Naive thymus-derived CD4-positive, alpha-beta T cell (primary cell): ENCODE results near the gene TESK2. TPM values are rescaled to one million over a fixed set of nuclear protein-coding genes. Genes with fewer than 3 reads are reported as not detected.

ENCODE experiments used
- ATAC-seq: fragments of 150-1000 bp; cut with Tn5 transposase; 2 replicates; pipeline ENCODE4 v1.10.0; 2021; ENCODE audit warnings: mild to moderate bottlenecking, moderate library complexity
- CTCF ChIA-PET: fragments of 350-600 bp; sonication (Branson Sonifier 250); formaldehyde crosslinking; loops from one replicate; lab custom pipeline; 2021; ENCODE audit warnings: antibody characterized with exemption; lab: Charles Lee
- POLR2A ChIA-PET: fragments of 350-600 bp; sonication (Branson Sonifier 250); formaldehyde crosslinking; loops from one replicate; lab custom pipeline; 2021; ENCODE audit warnings: antibody characterized with exemption, inconsistent platforms; lab: Charles Lee
- DNase-seq, 9 donors: peaks; one replicate each; pipeline versions ENCODE4 v3.0.0 to v3.0.0-alpha.2; 2020 to 2022; ENCODE audit warnings: mixed read lengths in 1 of 9
- H3K27ac ChIP-seq: one replicate; pipeline ENCODE4 v1.7.0; 2013; ENCODE audit warnings: mild to moderate bottlenecking, low read depth, low read length, moderate library complexity
- H3K27me3 ChIP-seq, 2 donors: one replicate each; pipeline ENCODE4 v1.7.0; 2013; ENCODE audit warnings: low read length in 2 of 2, mild to moderate bottlenecking in 2 of 2, moderate library complexity in 2 of 2; ENCODE audit not compliant: control insufficient read depth in 2 of 2, insufficient read depth in 2 of 2
- H3K36me3 ChIP-seq, 3 experiments: 1 replicate in 2 of 3; 2 replicates in 1 of 3; pipeline ENCODE4 v1.7.0; 2013; ENCODE audit warnings: low read length in 3 of 3, mild to moderate bottlenecking in 3 of 3, moderate library complexity in 1 of 3; ENCODE audit not compliant: insufficient read depth in 3 of 3, control insufficient read depth in 2 of 3
- H3K4me1 ChIP-seq, 2 donors: one replicate each; pipeline ENCODE4 v1.7.0; 2013; ENCODE audit warnings: low read length in 2 of 2, mild to moderate bottlenecking in 2 of 2, moderate library complexity in 1 of 2; ENCODE audit not compliant: control insufficient read depth in 2 of 2, insufficient read depth in 2 of 2
- H3K4me3 ChIP-seq: 2 replicates; pipeline ENCODE4 v1.7.0; 2013; ENCODE audit warnings: mild to moderate bottlenecking, low read length
- H3K9me3 ChIP-seq, 3 experiments: 1 replicate in 2 of 3; 2 replicates in 1 of 3; pipeline ENCODE4 v1.7.0; 2013; ENCODE audit warnings: low read length in 3 of 3; ENCODE audit not compliant: control insufficient read depth in 2 of 3
- H3K27ac Mint-ChIP-seq, 9 donors: one replicate each; pipeline ENCODE4 v1.8.0; 2020 to 2022; ENCODE audit warnings: mixed read lengths in 9 of 9, mild to moderate bottlenecking in 8 of 9, moderate library complexity in 5 of 9, inconsistent platforms in 2 of 9
- H3K27me3 Mint-ChIP-seq, 5 donors: one replicate each; pipeline ENCODE4 v1.8.0; 2021 to 2022; ENCODE audit warnings: mixed read lengths in 5 of 5, mild to moderate bottlenecking in 1 of 5
- H3K36me3 Mint-ChIP-seq, 5 donors: one replicate each; pipeline ENCODE4 v1.8.0; 2020 to 2022; ENCODE audit warnings: mixed read lengths in 5 of 5, mild to moderate bottlenecking in 3 of 5, inconsistent platforms in 1 of 5
- H3K4me1 Mint-ChIP-seq, 7 donors: one replicate each; pipeline ENCODE4 v1.8.0; 2020 to 2022; ENCODE audit warnings: mixed read lengths in 7 of 7, mild to moderate bottlenecking in 3 of 7, inconsistent platforms in 1 of 7
- H3K4me3 Mint-ChIP-seq, 10 donors: one replicate each; pipeline ENCODE4 v1.8.0; 2020 to 2022; ENCODE audit warnings: mild to moderate bottlenecking in 10 of 10, mixed read lengths in 10 of 10, moderate library complexity in 6 of 10, inconsistent platforms in 2 of 10
- H3K9me3 Mint-ChIP-seq, 11 donors: one replicate each; pipeline ENCODE4 v1.8.0; 2020 to 2022; ENCODE audit warnings: mixed read lengths in 11 of 11, mild to moderate bottlenecking in 4 of 11, inconsistent platforms in 1 of 11, moderate library complexity in 1 of 11
- intact Hi-C, 2 donors: fragments of 100-400 bp; cut with micrococcal nuclease; formaldehyde crosslinking; loops; one replicate each; pipeline ENCODE4 v1.15.1; 2023
- polyA plus RNA-seq, 2 donors: library from polyadenylated mRNA; unstranded; fragments of 300-500 nt; fragmentation: Illumina TruSeq; gene quantifications; one replicate each; pipeline ENCODE4 v1.2.3, GENCODE V29; 2021
- total RNA-seq, 6 experiments: library from RNA in 5 of 6; stranded (reverse) in 5 of 6; gene quantifications; 1 replicate in 5 of 6; 2 replicates in 1 of 6; pipeline ENCODE4 v1.2.3 and lab custom pipeline; 2021 to 2026

The TESK2 gene
- total and polyA plus RNA-seq, 7 experiments from 2014 or later = 3.3 to 8.9 (median 6.4) TPM

- POLR2A ChIA-PET = no interaction called here
- ATAC-seq = no peak
Observed at GRCh38 chr1:45454464-45454863, 36.5 kb downstream of the TESK2 start.

DNA sequence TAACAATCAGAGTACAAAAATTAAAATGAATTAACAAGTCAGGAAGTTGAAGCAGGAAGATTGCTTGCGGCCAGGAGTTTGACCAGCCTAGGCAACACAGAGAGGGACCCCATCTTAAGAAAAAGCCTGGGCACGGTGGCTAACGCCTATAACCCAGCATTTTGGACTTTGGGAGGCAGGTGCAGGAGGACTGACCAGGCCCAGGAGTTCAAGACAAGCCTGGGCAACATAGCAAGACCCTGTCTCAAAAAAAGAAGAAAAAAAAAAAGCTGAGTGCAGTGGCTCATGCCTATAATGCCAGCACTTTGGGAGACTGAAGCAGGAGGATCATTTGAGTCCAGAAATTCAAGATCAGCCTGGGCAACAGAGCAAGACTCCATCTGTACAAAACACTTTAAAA is 38.5 kb downstream of the TESK2 start:
- no peak overlapping the region for H3K27ac Mint-ChIP-seq
- POLR2A ChIA-PET = interaction anchor here (0.7 kb wide), 1 partner anchor 668 kb away, joined by 3 read pairs; no protein-coding TSS in a partner anchor

More at GRCh38 chr1:45454464-45454863, 36.5 kb downstream of the TESK2 start:
- intact Hi-C loops = no loop called here
- H3K4me1 Mint-ChIP-seq = peaks cover 0 to 3% (median 0%) of the 10 kb centered on the region in 7 donors
- H3K4me3 ChIP-seq = no peak overlapping the region
- H3K9me3 Mint-ChIP-seq = no peaks in the 10 kb centered on the region
- no peaks in the 10 kb centered on the region for H3K4me1 ChIP-seq
- H3K27me3 ChIP-seq = no peaks in the 10 kb centered on the region
- H3K27ac ChIP-seq = no peak overlapping the region
- no peaks in the 10 kb centered on the region for H3K36me3 ChIP-seq
- H3K9me3 ChIP-seq = no peaks in the 10 kb centered on the region
- H3K27me3 Mint-ChIP-seq = no peaks in the 10 kb centered on the region
- H3K36me3 Mint-ChIP-seq = peaks cover 0 to 25% (median 5%) of the 10 kb centered on the region in 5 donors
- no peak overlapping the region for H3K4me3 Mint-ChIP-seq
- H3K27ac Mint-ChIP-seq = peak overlapping the region in 1 of 9 donors; percentile 21
- CTCF ChIA-PET = no interaction called here
- DNase-seq = no peak

DNA sequence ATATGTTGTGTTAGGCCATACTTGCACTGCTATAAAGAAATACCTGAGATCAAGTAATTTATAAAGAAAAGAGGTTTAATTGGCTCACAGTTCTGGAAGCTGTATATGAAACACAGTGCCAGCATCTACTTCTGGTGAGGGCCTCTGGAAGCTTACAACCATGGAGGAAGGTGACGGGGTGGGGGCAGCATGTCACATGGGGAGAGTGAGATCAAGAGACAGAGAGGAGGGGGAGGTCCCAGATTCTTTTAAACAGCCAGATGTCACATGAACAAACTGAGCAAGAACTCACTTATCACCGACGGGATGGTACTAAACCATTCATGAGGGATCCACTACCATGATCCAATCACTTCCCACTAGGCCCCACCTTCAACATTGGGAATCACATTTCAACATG is 42.6 kb downstream of the TESK2 start:
- ATAC-seq (no peak), DNase-seq (no peak)
- H3K36me3 Mint-ChIP-seq = peaks cover 0 to 14% (median 8%) of the 10 kb centered on the region in 5 donors
- peaks cover 0 to 2% (median 0%) of the 10 kb centered on the region in 11 donors for H3K9me3 Mint-ChIP-seq
- Histone ChIP-seq H3K27ac (no peak overlapping the region), H3K36me3 (no peaks in the 10 kb centered on the region), H3K4me3 (no peak overlapping the region), H3K4me1 (no peaks in the 10 kb centered on the region), H3K27me3 (no peaks in the 10 kb centered on the region), H3K9me3 (no peaks in the 10 kb centered on the region)
- POLR2A ChIA-PET = no interaction called here
- intact Hi-C loops = no loop called here
- peaks cover 0 to 7% (median 2%) of the 10 kb centered on the region in 7 donors for H3K4me1 Mint-ChIP-seq
- H3K27me3 Mint-ChIP-seq = no peaks in the 10 kb centered on the region
- no peak overlapping the region for H3K4me3 Mint-ChIP-seq
- H3K27ac Mint-ChIP-seq = no peak overlapping the region
- CTCF ChIA-PET = no interaction called here

More for the DNA sequence above, 38.5 kb downstream of the TESK2 start:
- Mint-ChIP-seq H3K9me3 (peaks cover 0 to 2% (median 0%) of the 10 kb centered on the region in 11 donors), H3K4me3 (no peak overlapping the region), H3K4me1 (peaks cover 0 to 6% (median 0%) of the 10 kb centered on the region in 7 donors), H3K27me3 (no peaks in the 10 kb centered on the region), H3K36me3 (peaks cover 0 to 22% (median 13%) of the 10 kb centered on the region in 5 donors)
- Histone ChIP-seq H3K27me3 (no peaks in the 10 kb centered on the region), H3K9me3 (no peaks in the 10 kb centered on the region), H3K4me1 (no peaks in the 10 kb centered on the region), H3K4me3 (no peak overlapping the region), H3K27ac (no peak overlapping the region), H3K36me3 (no peaks in the 10 kb centered on the region)
- CTCF ChIA-PET = no interaction called here
- intact Hi-C loops = no loop called here
- ATAC-seq = no peak
- DNase-seq = no peak

- H3K27ac ChIP-seq = no peak overlapping the region
- no peak overlapping the region for H3K4me3 ChIP-seq
- ATAC-seq (no peak), DNase-seq (no peak)
- ChIA-PET CTCF (interaction anchor here (0.6 kb wide), 1 partner anchor 27 kb away, joined by 6 read pairs; no protein-coding TSS in a partner anchor), POLR2A (interaction anchor here (0.6 kb wide), 1 partner anchor 45 kb away, joined by 5 read pairs; no protein-coding TSS in a partner anchor)
- H3K4me1 Mint-ChIP-seq = peaks cover 0 to 7% (median 2%) of the 10 kb centered on the region in 7 donors
- peaks cover 0 to 2% (median 0%) of the 10 kb centered on the region in 11 donors for H3K9me3 Mint-ChIP-seq
- H3K36me3 Mint-ChIP-seq = peaks cover 0 to 14% (median 4%) of the 10 kb centered on the region in 5 donors
- no peaks in the 10 kb centered on the region for H3K9me3 ChIP-seq
- H3K27ac Mint-ChIP-seq = no peak overlapping the region
- no peaks in the 10 kb centered on the region for H3K4me1 ChIP-seq
- H3K4me3 Mint-ChIP-seq = no peak overlapping the region
- intact Hi-C loops = no loop called here
- H3K36me3 ChIP-seq = no peaks in the 10 kb centered on the region
- no peaks in the 10 kb centered on the region for H3K27me3 ChIP-seq
- H3K27me3 Mint-ChIP-seq = no peaks in the 10 kb centered on the region
Observed at GRCh38 chr1:45446950-45447672, 43.9 kb downstream of the TESK2 start.

DNA sequence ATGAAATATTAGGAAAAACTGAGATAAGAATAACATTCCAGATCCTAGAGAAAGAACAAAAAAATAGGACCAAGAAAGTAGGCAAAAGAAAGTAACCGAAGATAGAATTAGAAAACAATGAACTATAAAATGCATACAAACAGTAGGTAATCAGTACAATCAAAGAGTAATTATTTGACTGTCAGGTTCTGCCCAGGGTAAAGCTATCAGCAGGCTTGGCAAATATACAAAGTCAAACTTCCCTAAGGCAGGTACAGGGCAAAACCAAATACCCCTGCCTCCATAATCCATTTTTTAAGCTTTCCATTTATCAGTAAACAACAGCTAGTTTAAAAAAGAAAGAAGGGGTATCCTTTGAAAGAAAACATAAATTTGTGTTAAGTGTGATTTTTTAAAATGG is 44.4 kb downstream of the TESK2 start:
- intact Hi-C loops = no loop called here
- ChIA-PET CTCF (interaction anchor here (0.6 kb wide), 1 partner anchor 26 kb away, joined by 6 read pairs; no protein-coding TSS in a partner anchor), POLR2A (interaction anchor here (0.6 kb wide), 1 partner anchor 46 kb away, joined by 5 read pairs; no protein-coding TSS in a partner anchor)

DNA sequence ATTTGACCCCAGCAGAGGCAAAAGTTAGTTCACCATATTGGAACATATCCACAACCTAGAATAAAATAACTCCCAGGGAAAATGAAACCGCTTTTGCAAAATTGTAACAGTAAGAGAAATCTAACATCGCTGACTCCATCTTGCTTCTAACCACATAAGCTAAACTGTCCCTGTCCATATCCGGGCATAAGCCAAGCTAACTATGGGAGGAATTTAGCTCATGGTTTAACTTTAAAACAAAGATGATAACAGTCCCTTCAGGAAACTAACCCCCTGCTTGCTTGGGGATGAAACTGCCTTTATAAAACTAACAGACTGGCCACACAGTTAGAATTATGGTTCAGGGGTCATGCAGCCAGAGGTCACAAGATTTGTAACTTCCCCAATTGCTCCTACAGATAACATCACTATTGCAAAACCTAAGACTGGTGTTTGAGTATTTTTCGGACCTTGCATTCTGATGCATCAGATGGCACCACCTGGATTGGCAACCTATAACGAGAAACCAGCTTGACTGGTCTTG is 46.3 kb downstream of the TESK2 start:
- ChIA-PET CTCF (no interaction called here), POLR2A (no interaction called here)
- no peaks in the 10 kb centered on the region for H3K36me3 ChIP-seq
- no peaks in the 10 kb centered on the region for H3K4me1 ChIP-seq
- Mint-ChIP-seq H3K9me3 (peaks cover 0 to 2% (median 0%) of the 10 kb centered on the region in 11 donors), H3K4me3 (no peak overlapping the region), H3K4me1 (peaks cover 0 to 7% (median 2%) of the 10 kb centered on the region in 7 donors), H3K27ac (no peak overlapping the region), H3K36me3 (peaks cover 0 to 14% (median 0%) of the 10 kb centered on the region in 5 donors), H3K27me3 (no peaks in the 10 kb centered on the region)
- no peaks in the 10 kb centered on the region for H3K9me3 ChIP-seq
- no peaks in the 10 kb centered on the region for H3K27me3 ChIP-seq
- intact Hi-C loops = no loop called here
- no peak overlapping the region for H3K4me3 ChIP-seq
- no peak overlapping the region for H3K27ac ChIP-seq
- DNase-seq = no peak
- ATAC-seq = no peak

More for the DNA sequence above, 44.4 kb downstream of the TESK2 start:
- Mint-ChIP-seq H3K4me3 (no peak overlapping the region), H3K27me3 (no peaks in the 10 kb centered on the region), H3K9me3 (peaks cover 0 to 2% (median 0%) of the 10 kb centered on the region in 11 donors), H3K36me3 (peaks cover 0 to 14% (median 3%) of the 10 kb centered on the region in 5 donors), H3K4me1 (peaks cover 0 to 7% (median 2%) of the 10 kb centered on the region in 7 donors), H3K27ac (no peak overlapping the region)
- ATAC-seq = no peak
- Histone ChIP-seq H3K36me3 (no peaks in the 10 kb centered on the region), H3K4me3 (no peak overlapping the region), H3K4me1 (no peaks in the 10 kb centered on the region), H3K27me3 (no peaks in the 10 kb centered on the region), H3K9me3 (no peaks in the 10 kb centered on the region), H3K27ac (no peak overlapping the region)
- no peak for DNase-seq
